NT2/D1 (cell line): ENCODE results near the gene LARGE1.

Source experiments
- YY1 ChIP-seq: IDR thresholded peaks from 2 replicates; pipeline ENCODE4 v1.6.1; 2011; ENCODE audit not compliant: insufficient read length, insufficient read depth
- ZNF274 ChIP-seq: IDR thresholded peaks from 2 replicates; pipeline ENCODE4 v1.6.1; 2011; ENCODE audit warnings: mild to moderate bottlenecking, low read depth, low read length

DNA sequence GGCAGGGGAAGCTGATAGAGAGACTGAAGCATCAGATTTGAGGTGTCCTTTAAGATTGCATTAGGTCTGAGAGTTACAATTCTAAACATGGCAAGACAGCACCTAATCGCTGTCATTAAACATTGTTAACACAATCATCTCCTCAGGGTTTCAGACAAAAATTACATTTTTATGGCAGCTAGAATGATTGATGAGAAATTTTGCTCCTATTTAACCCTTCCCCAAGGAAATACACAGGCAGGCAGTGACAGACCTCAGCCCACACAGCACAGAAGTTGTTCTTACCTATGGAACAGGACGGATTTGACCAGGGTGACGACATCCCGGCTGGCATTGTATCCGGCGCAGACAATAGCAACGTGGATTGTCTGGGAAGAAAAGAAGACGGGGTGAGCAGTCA is 294.3 kb downstream of the LARGE1 start:
- TF ChIP-seq YY1 = no peak
- TF ChIP-seq ZNF274 = no peak
